Ishikawa (cell line): ENCODE measurements around the gene GLIS1.

Experiments used
- CEBPB ChIP-seq: IDR thresholded peaks from 2 replicates; pipeline ENCODE4 v1.6.1; 2012
- CREB1 ChIP-seq: IDR thresholded peaks from 2 replicates; pipeline ENCODE4 v1.6.1; 2012; ENCODE audit warnings: low read depth
- EGR1 ChIP-seq: IDR thresholded peaks from 2 replicates; pipeline ENCODE4 v1.6.1; 2012
- EP300 ChIP-seq: IDR thresholded peaks from 2 replicates; pipeline ENCODE4 v1.6.1; 2012; ENCODE audit warnings: borderline replicate concordance
- FOXM1 ChIP-seq: IDR thresholded peaks from 2 replicates; pipeline ENCODE4 v1.6.1; 2012; ENCODE audit warnings: low read depth, borderline replicate concordance
- NFIC ChIP-seq: IDR thresholded peaks from 2 replicates; pipeline ENCODE4 v1.6.1; 2012
- RAD21 ChIP-seq: IDR thresholded peaks from 2 replicates; pipeline ENCODE4 v1.6.1; 2012; ENCODE audit warnings: low read depth
- TAF1 ChIP-seq: IDR thresholded peaks from 2 replicates; pipeline ENCODE4 v1.6.1; 2012; ENCODE audit warnings: low read depth, mild to moderate bottlenecking
- TCF12 ChIP-seq: IDR thresholded peaks from 2 replicates; pipeline ENCODE4 v1.6.1; 2012; ENCODE audit warnings: low read depth
- TEAD4 ChIP-seq: IDR thresholded peaks from 2 replicates; pipeline ENCODE4 v1.6.1; 2012
- YY1 ChIP-seq: IDR thresholded peaks from 2 replicates; pipeline ENCODE4 v1.6.1; 2012; ENCODE audit warnings: low read depth
- ZBTB7A ChIP-seq: IDR thresholded peaks from 2 replicates; pipeline ENCODE4 v1.6.1; 2012; ENCODE audit warnings: low read depth
- TF ChIP-seq, protein P1 (sequence below): IDR thresholded peaks from 2 replicates; pipeline ENCODE4 v1.6.1; 2012
- TF ChIP-seq, protein P2 (sequence below): IDR thresholded peaks from 2 replicates; pipeline ENCODE4 v1.6.1; 2012
- TF ChIP-seq, protein P3 (sequence below): IDR thresholded peaks from 2 replicates; pipeline ENCODE4 v1.6.1; 2012; ENCODE audit warnings: low read depth, mild to moderate bottlenecking

Gene GLIS1

DNA sequence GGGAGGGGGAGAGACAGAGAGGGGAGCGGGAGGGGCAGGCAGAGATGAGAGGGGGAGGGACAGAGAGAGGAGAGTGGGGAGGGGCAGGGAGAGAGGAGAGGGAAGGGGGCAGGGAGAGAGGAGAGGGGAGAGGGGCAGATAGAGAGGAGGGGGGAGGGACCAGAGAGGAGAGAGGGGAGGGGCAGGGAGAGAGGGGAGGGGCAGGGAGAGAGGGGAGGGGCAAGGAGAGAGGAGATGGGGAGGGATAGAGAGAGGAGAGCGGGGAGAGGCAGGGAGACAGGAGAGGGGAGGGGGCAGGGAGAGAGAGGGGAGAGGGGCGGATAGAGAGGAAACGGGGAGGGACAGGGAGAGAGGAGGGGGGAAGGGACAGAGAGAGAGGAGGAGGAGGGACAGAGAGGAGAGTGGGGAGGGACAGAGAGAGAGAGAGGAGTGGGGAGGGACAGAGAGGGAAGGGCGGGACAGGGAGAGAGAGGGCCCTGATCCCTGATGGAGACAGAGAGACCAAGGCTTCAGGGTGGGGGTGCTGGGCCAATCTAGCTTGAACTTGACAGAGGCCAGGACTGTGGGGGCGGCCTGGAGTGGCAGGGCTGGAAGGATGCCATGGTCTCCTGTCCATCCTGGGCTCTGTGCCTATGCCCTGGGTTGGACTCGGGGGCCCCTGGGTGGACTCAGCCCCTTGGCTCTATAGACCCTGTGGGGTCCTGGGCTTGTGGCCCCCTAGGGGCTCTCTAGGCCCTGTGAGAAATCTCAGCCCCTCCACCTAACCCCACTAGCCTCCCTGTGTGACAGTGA is 236.1 kb downstream of the GLIS1 start:
- TF ChIP-seq CREB1 (no peak), FOXM1 (no peak), RAD21 (no peak), EGR1 (no peak), EP300 (no peak), NFIC (no peak), YY1 (no peak), CEBPB (no peak), ZBTB7A (no peak), TCF12 (no peak), TEAD4 (no peak), TAF1 (no peak)
- TF ChIP-seq, protein P1, sequence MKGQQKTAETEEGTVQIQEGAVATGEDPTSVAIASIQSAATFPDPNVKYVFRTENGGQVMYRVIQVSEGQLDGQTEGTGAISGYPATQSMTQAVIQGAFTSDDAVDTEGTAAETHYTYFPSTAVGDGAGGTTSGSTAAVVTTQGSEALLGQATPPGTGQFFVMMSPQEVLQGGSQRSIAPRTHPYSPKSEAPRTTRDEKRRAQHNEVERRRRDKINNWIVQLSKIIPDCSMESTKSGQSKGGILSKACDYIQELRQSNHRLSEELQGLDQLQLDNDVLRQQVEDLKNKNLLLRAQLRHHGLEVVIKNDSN: no peak
- TF ChIP-seq, protein P2, sequence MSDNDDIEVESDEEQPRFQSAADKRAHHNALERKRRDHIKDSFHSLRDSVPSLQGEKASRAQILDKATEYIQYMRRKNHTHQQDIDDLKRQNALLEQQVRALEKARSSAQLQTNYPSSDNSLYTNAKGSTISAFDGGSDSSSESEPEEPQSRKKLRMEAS: no peak
- TF ChIP-seq, protein P3, sequence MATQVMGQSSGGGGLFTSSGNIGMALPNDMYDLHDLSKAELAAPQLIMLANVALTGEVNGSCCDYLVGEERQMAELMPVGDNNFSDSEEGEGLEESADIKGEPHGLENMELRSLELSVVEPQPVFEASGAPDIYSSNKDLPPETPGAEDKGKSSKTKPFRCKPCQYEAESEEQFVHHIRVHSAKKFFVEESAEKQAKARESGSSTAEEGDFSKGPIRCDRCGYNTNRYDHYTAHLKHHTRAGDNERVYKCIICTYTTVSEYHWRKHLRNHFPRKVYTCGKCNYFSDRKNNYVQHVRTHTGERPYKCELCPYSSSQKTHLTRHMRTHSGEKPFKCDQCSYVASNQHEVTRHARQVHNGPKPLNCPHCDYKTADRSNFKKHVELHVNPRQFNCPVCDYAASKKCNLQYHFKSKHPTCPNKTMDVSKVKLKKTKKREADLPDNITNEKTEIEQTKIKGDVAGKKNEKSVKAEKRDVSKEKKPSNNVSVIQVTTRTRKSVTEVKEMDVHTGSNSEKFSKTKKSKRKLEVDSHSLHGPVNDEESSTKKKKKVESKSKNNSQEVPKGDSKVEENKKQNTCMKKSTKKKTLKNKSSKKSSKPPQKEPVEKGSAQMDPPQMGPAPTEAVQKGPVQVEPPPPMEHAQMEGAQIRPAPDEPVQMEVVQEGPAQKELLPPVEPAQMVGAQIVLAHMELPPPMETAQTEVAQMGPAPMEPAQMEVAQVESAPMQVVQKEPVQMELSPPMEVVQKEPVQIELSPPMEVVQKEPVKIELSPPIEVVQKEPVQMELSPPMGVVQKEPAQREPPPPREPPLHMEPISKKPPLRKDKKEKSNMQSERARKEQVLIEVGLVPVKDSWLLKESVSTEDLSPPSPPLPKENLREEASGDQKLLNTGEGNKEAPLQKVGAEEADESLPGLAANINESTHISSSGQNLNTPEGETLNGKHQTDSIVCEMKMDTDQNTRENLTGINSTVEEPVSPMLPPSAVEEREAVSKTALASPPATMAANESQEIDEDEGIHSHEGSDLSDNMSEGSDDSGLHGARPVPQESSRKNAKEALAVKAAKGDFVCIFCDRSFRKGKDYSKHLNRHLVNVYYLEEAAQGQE: no peak

DNA sequence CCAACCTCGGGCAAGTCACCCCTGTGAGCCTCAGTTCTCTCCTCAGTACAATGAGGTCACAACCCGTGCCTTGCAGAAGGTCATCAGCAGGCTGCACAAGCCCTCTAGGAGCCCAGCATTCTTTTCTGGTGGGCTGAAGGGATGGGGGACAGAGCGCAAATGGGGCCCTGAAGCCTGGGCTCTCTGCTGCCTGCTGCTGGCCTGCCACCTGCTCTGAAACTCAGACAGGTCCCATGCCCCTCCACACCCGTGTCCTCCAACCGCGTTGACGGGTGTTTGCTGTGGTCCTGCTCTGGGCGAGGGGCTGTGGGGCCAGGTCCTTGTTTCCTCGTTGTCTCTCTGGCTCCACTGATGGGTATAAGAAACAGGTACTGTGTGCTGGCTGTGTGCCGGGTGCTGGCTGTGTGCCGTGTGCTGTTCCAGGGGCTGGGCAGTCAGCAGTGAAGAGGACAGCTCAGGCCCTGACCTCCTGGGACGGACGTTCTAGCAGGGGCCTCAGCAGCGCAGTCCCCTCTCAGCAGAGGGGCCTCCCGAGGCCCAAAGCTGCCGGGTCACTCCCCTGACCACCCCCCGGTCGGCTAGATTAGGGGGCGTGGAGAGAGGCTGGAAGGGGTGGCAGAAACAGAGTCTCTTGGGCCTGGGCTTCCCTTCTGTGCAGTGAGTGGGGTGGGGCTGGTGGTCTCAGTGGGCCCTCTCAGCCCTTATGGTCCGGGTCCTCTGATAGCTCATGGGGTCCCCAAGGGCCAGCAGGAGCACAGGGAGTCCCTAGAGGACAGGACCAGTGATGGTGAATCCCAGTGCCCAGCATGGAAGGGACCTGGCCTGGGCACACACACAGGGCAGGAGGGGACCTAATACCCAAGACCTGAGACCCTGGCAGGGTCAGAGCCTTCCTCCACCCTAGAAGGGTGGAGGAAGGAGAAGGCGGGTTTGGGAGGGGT is 237.6 kb downstream of the GLIS1 start:
- TF ChIP-seq RAD21 (no peak), TCF12 (no peak), EGR1 (no peak), YY1 (no peak), CREB1 (no peak), CEBPB (no peak), TEAD4 (no peak)
- TF ChIP-seq, protein P1: no peak

DNA sequence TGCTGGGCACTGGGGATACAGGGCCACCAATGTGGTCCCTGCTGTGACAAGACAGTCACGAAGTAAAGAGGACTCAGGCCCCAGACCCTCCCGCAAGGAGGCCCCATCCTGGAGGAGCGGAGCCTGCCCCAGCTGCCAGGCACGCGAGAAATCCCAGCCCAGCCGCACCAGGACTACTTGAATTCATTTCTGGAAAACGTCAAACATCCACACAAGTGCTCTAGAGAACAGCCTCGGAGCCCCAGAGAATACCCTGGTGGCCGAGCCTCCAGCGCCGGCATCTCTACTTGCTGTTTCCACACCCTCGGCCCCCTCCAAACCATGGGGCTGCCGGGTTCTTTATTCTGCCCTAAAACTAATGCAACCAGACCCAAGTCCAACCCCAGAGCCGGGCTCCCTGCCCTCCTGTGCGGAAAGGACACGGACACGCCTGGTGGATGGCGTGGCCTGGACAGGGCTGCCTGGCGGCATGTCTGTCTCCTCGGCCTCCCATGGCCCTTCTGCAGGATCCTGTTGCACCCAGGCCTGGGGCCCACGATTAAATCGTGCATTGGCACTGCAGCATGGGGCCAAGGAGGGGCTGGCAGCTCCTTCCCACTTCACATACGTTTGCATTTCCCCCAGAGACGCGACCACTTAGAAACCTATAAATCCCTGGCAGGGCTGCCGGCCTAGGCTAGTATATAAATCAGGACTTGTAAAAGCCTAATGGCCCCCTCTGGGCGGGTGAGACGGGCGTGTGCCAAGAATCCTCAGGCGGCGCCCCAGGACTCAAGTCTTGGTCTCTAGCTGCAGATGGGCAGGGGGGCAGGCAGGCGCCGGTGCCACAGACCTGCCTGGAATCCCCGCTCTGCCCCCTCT is 238.5 kb downstream of the GLIS1 start:
- TF ChIP-seq FOXM1 (no peak), RAD21 (no peak), TEAD4 (no peak), CEBPB (no peak), EGR1 (no peak), YY1 (no peak), EP300 (no peak), TCF12 (no peak), TAF1 (no peak), ZBTB7A (no peak), NFIC (no peak), CREB1 (no peak)
- TF ChIP-seq, protein P1: no peak
- TF ChIP-seq, protein P2: no peak
- TF ChIP-seq, protein P3: no peak

DNA sequence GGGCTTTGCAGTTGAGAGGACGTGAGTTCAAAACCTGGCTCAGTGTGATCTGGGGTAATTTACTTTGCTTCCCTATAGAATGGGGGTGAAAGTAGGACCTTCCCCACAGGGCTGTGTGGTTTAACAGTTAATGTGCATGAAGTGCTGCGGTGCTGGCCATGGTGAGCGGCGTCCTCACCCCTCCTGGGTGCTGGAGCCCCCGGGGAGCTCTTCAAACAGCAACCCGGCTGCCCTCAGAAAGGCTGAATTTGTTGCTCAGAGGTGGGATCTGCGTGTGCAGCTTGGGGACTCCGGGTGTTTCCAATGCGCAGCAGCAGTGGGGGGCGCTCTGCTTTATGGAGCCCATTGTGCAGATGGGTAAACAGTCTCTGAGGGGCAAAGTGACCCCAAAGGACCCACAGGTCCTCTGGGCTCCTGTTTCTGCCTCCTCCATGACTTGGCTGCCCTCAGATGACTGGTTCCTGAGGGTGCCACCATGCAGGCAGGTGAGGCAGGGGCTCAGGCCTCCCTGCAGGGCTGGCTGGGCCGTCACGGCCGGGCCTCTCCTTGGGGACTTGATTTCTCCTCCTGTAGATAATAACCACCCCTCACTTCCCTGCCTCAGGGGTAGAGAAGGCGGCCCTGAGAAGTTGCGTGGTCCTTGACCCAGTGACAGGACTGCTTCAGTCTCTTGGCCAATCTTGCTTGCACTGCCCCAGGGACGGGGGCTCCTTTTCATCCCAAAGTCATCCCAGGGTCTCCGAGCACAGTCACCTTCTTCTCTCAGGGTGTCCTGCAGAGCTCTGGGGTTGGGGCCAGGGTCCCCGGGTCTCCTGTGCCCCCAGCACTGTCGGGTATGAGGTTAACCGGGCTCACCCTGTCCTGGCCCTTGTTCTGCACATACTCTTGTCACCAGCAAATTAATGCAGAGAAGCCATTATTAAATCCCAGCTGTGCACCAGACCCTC is 239.4 kb downstream of the GLIS1 start:
- no peak for TF ChIP-seq YY1
- TF ChIP-seq CREB1: no peak
- TF ChIP-seq TEAD4: no peak
- no peak for TF ChIP-seq EP300
- no peak for TF ChIP-seq ZBTB7A
- no peak for TF ChIP-seq FOXM1
- no peak for TF ChIP-seq NFIC
